HL-60/S4 (cell line): ENCODE data around the gene AMMECR1.
"Not testable (repeated sequence)": the region's sequence is repeated elsewhere in the genome, so short reads cannot be mapped to it uniquely, and the experiment has no call there.

Experiments
- in situ Hi-C: fragments of 300-500 bp; cut with MboI; formaldehyde crosslinking; loops from 2 replicates; pipeline ENCODE4 v1.14.3; 2022; ENCODE audit warnings: low sequenced_read_pairs

AMMECR1 gene

DNA sequence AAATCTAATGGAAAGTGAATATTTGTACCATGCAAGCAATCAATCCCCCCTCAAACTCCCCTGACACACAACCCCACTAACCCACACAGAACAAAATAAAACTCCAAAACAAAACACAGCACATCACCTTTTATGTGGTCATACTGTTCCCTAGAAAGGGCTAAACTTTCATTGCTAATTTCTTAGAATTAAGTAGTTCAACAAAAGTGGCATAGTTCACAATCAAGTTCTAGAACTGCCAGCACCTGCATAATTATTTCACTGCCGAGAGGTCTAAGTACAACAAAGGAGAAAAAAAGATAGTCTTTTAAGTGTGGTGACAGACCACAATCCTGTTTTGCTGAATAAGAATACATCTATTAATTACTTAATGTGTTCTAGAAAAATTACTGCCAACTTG lies 58.8 kb downstream of the AMMECR1 start:
- in situ Hi-C loops, result no loop called here

DNA sequence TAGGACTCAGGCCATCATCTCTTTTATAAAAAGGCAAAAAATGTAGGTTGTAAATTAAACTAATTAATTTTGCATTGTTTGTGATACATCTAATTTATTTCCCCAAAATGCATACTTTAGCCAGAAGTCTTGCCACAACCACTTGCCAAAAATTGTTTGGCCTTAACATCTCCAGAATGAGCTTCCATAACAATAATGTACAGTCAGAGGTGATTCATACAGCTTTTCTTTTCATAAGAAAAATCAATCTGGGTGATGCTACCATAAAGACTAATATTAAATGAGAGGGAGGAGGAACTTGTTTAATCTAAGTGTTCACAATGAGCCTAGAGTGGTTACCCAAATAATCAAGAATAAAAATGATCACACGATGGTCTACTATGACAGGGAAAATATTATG lies 59.3 kb downstream of the AMMECR1 start:
- in situ Hi-C loops, result no loop called here

DNA sequence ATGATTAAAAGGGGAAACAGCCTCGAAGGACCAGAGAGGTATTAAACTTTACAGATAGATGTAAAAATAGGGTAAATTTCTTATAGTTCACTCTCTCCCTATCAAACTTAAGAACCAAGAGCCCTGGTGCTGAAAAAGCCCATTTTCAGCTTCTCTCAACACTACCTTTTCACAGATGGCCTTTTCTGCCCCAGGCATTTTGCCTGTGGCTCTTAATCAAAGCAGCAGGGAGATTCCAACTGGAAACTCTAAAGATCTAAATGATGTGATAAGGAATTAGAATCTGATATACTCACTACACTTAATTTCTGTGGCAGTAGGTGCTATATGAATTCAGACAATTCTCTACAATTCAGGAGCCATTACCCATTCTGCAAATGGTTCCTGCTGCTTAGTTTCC lies 60.0 kb downstream of the AMMECR1 start:
- in situ Hi-C loops, result no loop called here

DNA sequence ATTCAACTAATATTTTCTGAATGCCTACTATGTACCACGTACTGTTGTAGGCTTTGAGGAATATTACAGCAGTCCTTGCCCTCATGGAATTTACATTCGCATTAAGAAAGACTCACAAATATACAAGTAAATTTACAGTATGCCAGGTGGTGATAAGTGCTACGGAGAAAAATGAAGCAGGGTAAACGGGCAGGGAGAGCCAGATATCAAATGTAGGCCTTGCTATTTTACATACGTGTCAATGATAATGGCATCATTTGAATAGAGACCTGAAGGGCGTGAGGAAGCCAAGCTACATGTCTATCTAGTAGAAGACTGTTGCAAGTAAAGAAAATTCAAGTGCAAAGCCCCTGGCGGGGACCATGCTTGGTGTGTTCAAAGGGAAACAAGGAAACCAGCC lies 65.2 kb downstream of the AMMECR1 start:
- in situ Hi-C loops, result no loop called here

DNA sequence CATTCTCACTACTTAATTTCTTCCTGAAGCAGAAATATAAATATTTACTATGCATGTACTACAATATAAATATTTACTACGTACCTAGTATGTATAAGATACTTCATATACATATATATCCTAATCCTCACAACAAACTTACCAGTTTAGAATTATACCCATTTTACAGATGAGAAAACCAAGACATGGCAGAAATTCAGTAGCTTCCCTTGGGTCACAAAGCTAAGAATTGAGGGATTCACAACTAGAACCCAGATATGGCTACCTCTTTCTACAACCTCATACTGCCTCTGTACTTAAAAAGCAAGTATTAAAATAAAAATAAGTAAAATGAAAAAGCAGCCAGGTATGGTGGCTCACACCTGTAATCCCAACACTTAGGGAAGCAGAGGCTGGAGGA lies 65.9 kb downstream of the AMMECR1 start:
- in situ Hi-C loops, result no loop called here

DNA sequence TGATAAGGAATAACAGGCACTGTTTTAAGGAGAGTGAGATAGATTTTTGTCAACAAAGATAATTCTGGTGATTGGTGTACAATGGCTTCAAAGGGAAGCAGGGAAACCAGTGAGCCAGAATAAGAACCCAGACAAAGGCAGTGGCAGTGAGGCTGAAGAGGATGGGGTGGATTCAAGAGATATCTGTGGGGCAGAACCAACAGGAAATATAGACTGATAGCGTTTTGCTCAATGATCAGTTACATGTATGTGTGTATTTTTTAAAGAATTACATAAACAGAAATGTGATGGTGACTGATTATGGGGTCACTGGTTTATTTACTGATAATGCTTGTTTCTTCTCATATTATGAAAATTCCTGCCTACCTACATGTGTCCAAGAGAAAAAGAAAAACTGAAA lies 66.4 kb downstream of the AMMECR1 start:
- in situ Hi-C loops, result no loop called here

DNA sequence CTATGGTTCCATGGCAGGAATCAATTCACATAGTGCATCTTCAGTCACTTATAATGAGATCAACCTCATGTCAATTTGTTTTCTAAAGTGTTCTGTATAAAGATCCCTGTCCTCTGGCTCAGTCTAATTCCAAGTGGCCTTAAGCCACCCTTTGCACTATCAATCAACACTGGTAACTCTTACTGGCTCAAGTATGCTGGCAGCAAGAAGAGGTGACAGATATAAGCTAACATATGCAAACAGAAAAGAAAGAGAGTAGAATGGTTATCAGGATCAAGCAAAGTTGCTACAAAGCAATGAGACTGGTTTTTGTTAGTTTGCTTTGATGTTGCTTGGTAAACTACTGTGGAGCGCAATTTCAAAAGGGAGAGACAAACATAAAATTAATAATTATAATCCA lies 67.0 kb downstream of the AMMECR1 start:
- in situ Hi-C loops, result no loop called here

DNA sequence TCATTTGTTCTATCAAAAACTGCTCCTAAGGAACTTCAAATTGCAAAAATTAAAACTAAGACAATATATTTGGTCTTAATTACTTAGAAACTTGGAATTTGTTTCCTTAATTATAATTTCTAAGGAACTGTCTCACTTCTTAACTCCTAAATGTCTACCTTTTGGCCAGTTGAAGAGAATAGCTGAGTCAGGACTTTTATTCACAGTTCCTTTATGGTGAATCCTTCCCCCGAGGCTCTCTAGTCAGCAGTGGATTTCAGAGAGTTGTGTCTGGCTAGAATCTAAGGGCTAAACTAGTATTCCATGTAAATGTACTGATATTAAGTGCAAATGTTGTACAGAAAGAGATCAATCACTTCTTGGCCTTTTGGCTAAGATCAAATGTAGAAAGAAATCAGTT lies 69.3 kb downstream of the AMMECR1 start:
- in situ Hi-C loops, result no loop called here

DNA sequence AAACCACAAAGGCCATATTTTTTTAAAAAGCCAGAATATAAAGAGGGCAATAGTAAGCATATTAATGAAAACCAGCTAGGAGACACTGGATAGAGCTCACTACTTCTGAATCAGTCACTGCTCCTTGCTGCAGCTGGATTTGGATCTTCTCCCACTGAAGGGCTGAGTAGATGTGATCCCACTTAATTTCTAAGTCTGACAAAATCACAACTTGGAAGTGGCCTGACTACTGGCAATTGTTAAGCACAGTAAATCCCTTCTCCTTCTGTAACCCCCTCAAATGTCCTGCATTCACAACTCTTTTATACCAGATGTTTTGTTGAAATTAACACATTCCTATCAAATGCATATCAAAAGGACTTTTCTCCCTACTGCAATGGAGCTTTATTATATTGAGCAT lies 72.9 kb downstream of the AMMECR1 start:
- in situ Hi-C loops, result no loop called here

DNA sequence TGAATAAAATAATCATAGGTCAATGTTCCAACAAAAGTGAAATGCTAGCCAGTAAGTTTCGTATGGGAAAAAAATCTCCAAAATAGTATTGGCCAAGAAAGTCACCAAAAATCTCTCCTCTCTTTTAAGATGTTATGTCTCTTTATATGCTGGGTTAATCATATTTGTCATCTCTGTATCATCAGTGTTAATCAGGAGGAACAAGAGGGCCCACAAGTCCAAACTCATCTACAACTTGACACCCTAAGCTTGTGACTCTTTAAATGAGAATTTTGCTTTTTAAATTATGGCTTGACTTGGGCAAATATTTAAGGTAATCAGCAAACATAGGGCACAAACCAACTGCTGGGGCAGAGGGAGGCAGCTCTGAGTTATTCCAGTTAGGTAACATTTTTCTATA lies 75.5 kb downstream of the AMMECR1 start:
- in situ Hi-C loops, result no loop called here

DNA sequence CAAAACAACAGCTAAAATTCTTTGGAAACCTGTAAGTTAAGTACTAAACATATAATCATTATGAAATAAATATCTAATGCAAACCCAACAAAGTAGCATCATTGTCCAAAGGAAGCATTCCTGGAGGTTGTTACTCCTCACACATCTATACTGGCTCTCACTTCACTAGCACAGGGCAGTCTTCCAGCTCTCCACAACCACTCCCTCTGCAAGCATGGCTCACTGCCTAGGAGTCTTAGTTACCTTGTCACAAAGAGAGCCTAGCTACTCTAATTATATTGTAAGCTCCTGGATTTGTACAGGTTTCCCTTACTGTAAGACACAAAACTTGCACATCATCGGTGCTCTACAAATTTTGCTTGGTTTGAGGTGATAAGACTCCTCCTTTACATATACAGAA lies 76.1 kb downstream of the AMMECR1 start:
- in situ Hi-C loops, result no loop called here

DNA sequence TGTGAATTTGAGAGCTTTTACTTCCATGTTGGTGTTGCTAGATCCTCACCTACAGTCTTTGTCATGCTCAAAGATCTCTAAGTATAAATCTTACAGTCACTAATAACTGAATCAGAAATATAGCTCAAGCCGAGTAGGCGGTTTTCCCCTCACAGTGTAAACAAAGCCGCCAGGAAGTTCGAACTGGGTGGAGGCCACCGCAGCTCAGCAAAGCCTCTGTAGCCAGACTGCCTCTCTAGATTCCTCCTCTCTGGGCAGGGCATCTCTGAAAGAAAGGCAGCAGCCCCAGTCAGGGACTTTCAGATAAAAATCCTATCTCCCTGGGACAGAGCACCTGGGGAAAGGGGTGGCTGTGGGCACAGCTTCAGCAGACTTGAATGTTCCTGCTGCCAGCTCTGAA lies 79.6 kb downstream of the AMMECR1 start:
- in situ Hi-C loops, result not testable (repeated sequence)

DNA sequence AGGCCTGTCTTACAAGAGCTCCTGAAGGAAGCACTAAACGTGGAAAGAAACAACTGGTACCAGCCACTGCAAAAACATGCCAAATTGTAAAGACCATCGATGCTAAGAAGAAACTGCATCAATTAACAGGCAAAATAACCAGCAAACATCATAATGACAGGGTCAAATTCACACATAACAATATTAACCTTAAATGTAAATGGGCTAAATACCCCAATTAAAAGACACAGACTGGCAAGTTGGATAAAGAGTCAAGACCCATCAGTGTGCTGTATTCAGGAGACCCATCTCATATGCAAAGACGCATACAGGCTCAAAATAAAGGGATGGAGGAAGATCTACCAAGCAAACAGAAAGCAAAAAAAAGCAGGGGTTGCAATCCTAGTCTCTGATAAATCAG lies 86.4 kb downstream of the AMMECR1 start:
- in situ Hi-C loops, result not testable (repeated sequence)

DNA sequence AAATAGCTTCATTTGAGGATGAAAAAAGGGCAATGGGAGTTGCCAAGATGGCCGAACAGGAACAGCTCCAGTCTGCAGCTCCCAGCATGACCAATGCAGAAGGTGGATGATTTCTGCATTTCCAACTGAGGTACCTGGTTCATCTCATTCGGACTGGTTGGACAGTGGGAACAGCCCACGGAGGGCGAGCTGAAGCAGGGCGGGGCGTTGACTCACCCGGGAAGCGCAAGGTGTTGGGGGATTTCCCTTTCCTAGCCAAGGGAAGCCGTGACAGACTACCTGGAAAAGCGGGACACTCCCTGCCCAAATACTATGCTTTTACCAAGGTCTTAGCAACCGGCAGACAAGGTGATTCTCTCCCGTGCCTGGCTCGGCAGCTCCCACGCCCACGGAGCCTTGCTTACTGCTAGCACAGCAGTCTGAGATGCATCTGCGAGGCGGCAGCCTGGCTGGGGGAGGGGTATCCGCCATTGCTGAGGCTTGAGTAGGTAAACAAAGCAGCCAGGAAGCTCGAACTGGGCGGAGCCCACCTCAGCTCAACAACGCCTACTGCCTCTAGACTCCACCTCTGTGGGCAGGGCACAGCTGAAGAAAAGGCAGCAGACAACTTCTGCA lies 88.3 kb downstream of the AMMECR1 start:
- in situ Hi-C loops, result not testable (repeated sequence)

DNA sequence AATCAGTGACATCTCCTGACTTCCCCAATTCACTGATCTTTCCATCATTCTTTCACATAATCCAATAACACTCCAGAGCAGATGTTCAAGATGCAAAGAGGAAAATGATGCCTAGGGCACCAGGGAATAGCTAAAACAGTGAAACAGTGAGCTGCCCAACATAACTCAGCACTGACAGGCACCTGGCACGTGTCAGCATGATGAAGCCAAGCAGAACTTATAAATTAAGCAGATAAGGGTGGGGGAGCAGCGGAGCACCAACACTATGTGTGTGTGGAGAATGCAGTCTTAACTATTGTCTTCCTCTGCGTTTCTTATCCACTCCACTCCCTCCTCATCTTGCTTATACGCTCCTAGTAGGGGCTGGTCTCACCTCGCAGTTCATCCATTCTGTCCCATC lies 89.4 kb downstream of the AMMECR1 start:
- in situ Hi-C loops, result no loop called here

DNA sequence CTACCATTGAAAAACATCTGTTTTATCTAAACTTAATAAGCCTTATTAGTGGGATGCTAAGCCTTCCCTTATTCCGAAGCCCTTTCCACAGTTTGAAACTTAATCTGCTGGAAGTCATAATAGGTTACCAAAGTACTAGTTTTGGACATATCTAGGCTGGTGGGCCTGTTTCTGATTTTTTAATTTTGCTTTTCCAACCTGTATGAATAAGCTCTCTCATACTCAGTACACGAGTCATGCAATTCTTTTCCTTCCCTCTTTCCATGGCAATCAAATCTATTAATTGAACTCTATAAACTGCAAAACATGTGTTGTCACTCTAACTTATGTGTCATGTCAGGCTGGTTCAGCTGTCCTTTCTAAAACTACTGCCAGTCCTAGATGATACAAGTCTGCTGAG lies 91.0 kb downstream of the AMMECR1 start:
- in situ Hi-C loops, result no loop called here

DNA sequence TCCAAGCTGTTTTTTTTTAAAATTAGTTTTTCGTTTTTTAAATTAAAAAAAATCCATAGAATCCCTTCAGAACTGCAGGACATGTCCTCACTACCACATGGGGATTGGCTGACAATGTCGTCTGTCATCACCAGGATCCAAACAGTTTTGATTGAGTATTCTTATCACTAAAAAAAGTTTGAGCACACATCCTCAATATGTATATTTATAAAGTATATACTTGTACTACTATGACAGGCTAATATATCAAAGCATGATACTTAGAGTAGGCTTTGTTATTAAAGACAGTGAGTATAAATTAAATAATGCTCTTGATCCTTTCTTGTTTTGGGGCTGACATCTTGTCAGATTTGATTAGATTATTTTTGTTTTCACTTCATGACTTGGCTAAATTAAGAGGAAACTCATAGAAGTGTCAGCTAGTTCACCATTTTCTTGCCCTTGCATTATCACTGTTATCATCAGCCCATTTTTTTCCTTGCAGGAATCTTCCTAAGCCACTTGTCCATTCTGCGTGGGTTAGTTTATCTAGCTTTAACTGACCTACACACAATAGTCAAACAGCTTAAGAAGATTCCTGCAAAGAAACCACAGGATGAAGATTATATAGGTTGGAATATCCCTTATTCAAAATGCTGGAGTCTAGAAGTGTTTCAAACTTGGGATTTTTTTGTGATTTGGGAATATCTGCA lies 92.8 kb downstream of the AMMECR1 start:
- in situ Hi-C loops, result no loop called here

DNA sequence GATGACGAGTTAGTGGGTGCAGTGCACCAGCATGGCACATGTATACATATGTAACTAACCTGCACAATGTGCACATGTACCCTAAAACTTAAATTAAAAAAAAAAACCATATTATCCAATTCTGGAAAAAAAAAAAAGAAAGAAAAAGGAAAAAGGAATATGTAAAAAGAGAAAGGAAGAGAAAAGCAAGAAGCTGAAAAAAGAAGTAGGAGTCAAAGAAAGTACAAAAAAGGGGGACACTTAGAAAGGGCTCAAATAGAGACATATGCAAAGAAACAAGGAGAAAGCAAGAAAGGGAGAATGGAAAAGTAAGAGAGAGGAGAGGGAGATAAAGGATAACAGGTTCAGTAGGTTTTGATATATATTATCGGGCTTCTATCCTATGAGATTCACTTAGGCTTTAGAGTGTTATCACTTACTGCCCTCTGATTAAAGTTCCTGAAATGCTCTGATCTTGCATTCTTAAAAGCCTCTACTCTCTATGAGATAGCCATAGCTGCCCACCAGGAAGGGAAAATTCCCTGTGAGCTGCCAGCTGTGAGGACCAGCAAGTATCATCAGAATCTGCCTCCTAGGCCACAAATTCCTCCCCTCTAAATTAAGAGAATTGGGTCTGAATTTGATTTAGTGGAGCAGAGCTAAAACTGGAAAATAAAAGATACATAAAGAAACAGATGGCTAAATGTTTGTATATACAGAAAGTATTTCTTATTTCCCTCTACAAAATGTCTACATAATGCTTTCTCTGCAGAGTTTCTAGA lies 95.2 kb downstream of the AMMECR1 start:
- in situ Hi-C loops, result no loop called here

DNA sequence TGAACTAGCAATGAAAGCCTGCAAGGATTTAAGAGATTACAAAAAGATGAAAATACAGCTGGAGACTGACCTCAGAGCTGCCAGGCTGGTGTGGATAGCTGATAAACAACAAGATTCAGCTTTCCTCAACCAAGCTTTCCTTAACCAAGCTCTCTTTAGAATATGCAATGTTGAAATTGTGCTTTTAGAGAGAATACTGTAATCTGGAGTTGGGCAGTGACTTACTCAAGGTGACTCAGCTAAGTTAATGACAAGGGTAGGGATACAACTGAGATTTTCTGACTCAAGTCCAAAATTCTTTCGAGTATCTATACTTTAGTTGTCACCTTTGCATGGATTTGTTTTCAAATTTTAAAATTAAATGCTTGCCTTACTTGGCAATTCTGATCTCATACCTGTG lies 98.0 kb downstream of the AMMECR1 start:
- in situ Hi-C loops, result no loop called here

DNA sequence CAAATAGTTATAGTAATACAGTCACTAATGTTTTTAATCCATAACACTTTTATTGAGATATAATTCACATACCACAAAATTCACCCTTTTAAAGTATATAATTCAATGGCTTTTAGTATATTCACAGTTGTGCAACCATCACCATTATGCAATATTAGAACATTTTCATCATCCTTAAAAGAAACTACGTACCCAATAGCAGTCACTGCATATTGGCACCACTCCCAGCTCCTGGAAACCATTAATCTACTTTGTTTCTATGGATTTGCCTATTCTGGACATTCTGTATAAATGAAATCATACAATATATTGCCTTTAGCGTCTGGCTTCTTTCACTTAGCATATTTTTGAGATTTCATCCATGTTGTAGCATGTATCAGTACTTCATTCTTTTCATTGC lies 99.3 kb downstream of the AMMECR1 start:
- in situ Hi-C loops, result no loop called here

DNA sequence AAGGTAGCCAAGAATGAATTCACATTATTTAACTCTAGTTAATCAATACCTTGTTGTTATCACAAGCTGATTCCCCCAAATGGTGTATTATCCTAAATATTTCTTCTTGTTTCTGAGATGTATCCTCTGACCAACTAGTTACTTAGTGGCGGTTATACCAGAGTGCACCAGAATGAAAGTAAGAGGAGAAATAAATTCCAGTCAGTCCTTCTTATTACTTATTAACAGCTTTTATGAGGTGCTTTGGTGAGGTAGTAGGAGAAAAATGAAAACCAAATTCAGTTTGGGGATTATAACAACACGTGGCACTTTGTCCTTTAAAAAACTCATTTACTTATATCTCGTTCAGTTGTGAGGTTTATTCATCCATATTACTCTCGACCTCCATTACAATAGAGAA lies 101.9 kb downstream of the AMMECR1 start:
- in situ Hi-C loops, result no loop called here

DNA sequence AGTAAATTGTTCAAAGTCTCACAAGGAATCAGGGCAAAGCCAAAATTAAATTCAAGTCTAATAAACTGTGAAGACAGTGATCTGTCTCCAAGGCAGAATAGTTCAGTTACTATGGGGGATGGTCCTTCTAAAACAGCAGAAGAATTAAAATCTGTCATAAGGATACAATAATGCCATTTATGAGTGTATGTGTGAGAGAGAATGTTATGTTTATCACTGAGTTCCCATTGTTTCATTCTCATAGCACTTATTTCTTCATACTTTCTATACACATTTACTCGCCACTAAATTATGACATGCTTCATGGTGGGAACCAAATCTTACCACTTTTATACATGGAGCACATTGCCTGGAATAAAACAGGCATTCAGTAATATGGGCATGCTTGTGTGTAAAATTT lies 102.5 kb downstream of the AMMECR1 start:
- in situ Hi-C loops, result no loop called here
